Measurements from ENCODE around the gene L1CAM. TPM values are rescaled to one million over a fixed set of nuclear protein-coding genes. Genes with fewer than 3 reads are reported as not detected.
A peak's percentile ranks its signal among the peaks of the same experiment; 100 is the strongest.

L1CAM gene
- total and polyA plus RNA-seq, 9 of the 15 experiments (the other 6 are each of a cell fraction or from before 2014, with no cell fraction given) = 0.09 to 0.86 (median 0.26) TPM; not detected in 3

DNA sequence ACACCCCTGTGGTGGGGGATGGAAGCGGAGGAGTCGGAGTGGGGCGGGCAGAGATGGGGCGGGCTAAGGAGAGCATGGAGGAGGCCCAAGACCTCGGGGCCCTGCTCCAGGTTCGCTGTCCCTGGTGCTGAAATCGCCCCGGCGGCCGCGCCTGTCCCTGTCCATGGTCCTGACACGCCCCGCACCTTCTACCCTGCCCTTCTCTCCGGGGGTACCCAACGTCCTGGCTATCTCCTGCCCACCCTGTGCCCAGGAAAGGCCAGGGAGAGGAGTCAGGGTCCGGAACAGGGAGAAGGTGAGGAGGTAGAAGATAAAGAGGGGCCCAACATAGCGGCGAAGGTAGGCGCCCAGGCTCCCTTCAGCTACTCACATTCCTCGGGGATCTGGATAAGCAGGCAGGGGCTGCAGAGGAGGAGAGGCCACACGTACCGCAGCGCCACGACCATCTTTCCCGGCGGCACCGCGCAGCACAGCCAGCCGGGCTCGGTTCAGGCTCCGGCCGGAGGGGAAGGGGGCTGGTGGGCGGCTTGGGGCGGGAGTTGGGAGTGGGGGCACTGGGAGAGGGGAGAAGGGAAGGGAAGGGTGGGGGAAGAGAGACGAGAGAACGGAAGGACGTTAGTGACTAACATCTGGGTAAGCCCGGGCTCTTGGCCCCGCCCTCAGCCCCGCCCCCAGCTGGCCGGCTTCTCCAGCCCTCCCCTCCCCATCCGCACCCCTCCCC is 10.4 kb downstream of the L1CAM start (continued):
- TF ChIP-seq MGA (IDR thresholded peaks at IDR 0.05) = no peak
- TF ChIP-seq, protein P1, sequence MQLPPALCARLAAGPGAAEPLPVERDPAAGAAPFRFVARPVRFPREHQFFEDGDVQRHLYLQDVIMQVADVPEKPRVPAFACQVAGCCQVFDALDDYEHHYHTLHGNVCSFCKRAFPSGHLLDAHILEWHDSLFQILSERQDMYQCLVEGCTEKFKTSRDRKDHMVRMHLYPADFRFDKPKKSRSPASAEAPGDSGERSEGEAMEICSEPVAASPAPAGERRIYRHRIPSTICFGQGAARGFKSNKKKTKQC (CRISPR knock-in tag; IDR thresholded peaks at IDR 0.05) = peak; percentile 100
- TF ChIP-seq ETV1 (tag; conservative IDR thresholded peaks at IDR 0.05; ENCODE audit: low read depth) = no peak
- no peak for TF ChIP-seq STAT5A (IDR thresholded peaks at IDR 0.05; ENCODE audit: borderline replicate concordance, low read length)
- peak; percentile 99 for TF ChIP-seq HMGXB4 (CRISPR knock-in tag; IDR thresholded peaks at IDR 0.05)
- TF ChIP-seq ZNF785 (CRISPR knock-in tag; IDR thresholded peaks at IDR 0.05) = no peak
- TF ChIP-seq POLR2G (IDR thresholded peaks at IDR 0.05; ENCODE audit: low read depth, low read length) = no peak
- TF ChIP-seq ZNF311 (CRISPR knock-in tag; IDR thresholded peaks at IDR 0.05) = no peak
- no peak for TF ChIP-seq ZFP30 (CRISPR knock-in tag; IDR thresholded peaks at IDR 0.05; ENCODE audit: borderline replicate concordance)
- no peak for TF ChIP-seq HNRNPLL (IDR thresholded peaks at IDR 0.05; ENCODE audit: low read depth, low read length, poor library complexity, severe bottlenecking)
- TF ChIP-seq GTF2A2 (tag; IDR thresholded peaks at IDR 0.05) = no peak
- TF ChIP-seq KLF13 (tag; IDR thresholded peaks at IDR 0.05; ENCODE audit: borderline replicate concordance, low read depth) = peak; percentile 82; the same call in 1 of the 2 replicates
- TF ChIP-seq ZNF124 (CRISPR knock-in tag; IDR thresholded peaks at IDR 0.05) = peak; percentile 94; the same call in 1 of the 2 replicates

All from K562 (cell line).